Heart right ventricle (tissue), 16 donors: ENCODE data around the gene HHATL. TPM values are rescaled to one million over a fixed set of nuclear protein-coding genes. Genes with fewer than 3 reads are reported as not detected.
A peak's percentile ranks its signal among the peaks of the same experiment; 100 is the strongest.

Source experiments
- ATAC-seq, 8 donors: fragments of 200-7000 bp; cut with Tn5 transposase; one replicate each; pipeline ENCODE4 v1.9.1; 2020; ENCODE audit warnings: mild to moderate bottlenecking in 8 of 8, moderate library complexity in 8 of 8, moderate number of reproducible peaks in 1 of 8
- DNase-seq, 2 donors: peaks; one replicate each; pipeline ENCODE4 v3.0.0-alpha.2; 2020
- H3K27ac ChIP-seq, 10 donors: fragments of 200-600 bp; sonication (generic) in 2 of 10; one replicate each; pipeline versions ENCODE4 v1.5.0 to v1.8.0; 2020 to 2022; ENCODE audit warnings: mild to moderate bottlenecking in 3 of 10
- H3K27me3 ChIP-seq, 7 donors: fragments of 200-600 bp; one replicate each; pipeline ENCODE4 v1.8.0; 2021 to 2022; ENCODE audit warnings: mild to moderate bottlenecking in 2 of 7
- H3K36me3 ChIP-seq, 9 donors: fragments of 200-600 bp; sonication (generic) in 1 of 9; one replicate each; pipeline versions ENCODE4 v1.5.0 to v1.8.0; 2020 to 2022; ENCODE audit warnings: mild to moderate bottlenecking in 2 of 9
- H3K4me1 ChIP-seq, 9 donors: fragments of 200-600 bp; sonication (generic) in 1 of 9; one replicate each; pipeline versions ENCODE4 v1.5.0 to v1.8.0; 2020 to 2022; ENCODE audit warnings: mild to moderate bottlenecking in 4 of 9
- H3K4me3 ChIP-seq, 10 donors: fragments of 200-600 bp; sonication (generic) in 2 of 10; one replicate each; pipeline versions ENCODE4 v1.5.0 to v1.8.0; 2020 to 2022; ENCODE audit warnings: mild to moderate bottlenecking in 7 of 10, moderate library complexity in 2 of 10
- H3K9me3 ChIP-seq, 11 donors: fragments of 200-600 bp in 10 of 11; sonication (generic) in 2 of 11; one replicate each; pipeline versions ENCODE4 v1.5.0 to v1.8.0; 2013 to 2022; ENCODE audit warnings: mild to moderate bottlenecking in 2 of 11, control low read depth in 1 of 11, moderate library complexity in 1 of 11
- CTCF ChIP-seq, 9 donors: fragments of 200-600 bp; sonication (generic) in 2 of 9; IDR thresholded peaks; one replicate each; pipeline versions ENCODE4 v1.5.0 to v1.8.0; 2021 to 2022; ENCODE audit warnings: antibody characterized with exemption in 9 of 9, mild to moderate bottlenecking in 5 of 9, moderate library complexity in 1 of 9
- WGBS, 2 donors: extraction: QIAGEN DNeasy Blood & Tissue Kit; methylation state at CpG; one replicate each; pipeline ENCODE4 v1.1.7; 2013; ENCODE audit warnings: inconsistent platforms in 1 of 2; 5-methylcytosine and 5-hydroxymethylcytosine counted together
- intact Hi-C, 10 donors: fragments of 100-400 bp; cut with DNase I; formaldehyde crosslinking; loops; one replicate each; pipeline versions ENCODE4 v1.11.1 to v1.14.2; 2022
- polyA plus RNA-seq, 2 donors: library from polyadenylated mRNA; stranded (reverse); fragments of 200-250 nt; gene quantifications; one replicate each; pipeline ENCODE4 v1.2.3, GENCODE V29; 2013
- total RNA-seq, 10 donors: library from RNA; stranded (reverse); fragmentation: NEBNext Ultra II Directional in 3 of 10; extraction: Animal tissue kit (Norgen Biotek cat#: 25700) in 3 of 10; gene quantifications; one replicate each; pipeline versions ENCODE4 v1.2.1 to v1.2.4, GENCODE V29; 2021 to 2023
- donor health status: Arrhythmogenic right ventricular cardiomyopathy.
- donor health status: ischemic (EF 13 %, LVEDD 7.1; RV severe dilation, severe dysfunction).
- donor health status: healthy with polysubstance abuse.
- donor health status: DM: no; HTN: yes; CAD: no.
- donor health status: DM: no; HTN: no; CAD: no.
- donor health status: ischemic (EF 25% LVEDD 6.9; RV normal size, moderate dysfunction).
- donor health status: ischemic (EF 25% LVEDD 5.7; RV mildly dilated, moderate dysfunction).
- donor health status: healthy.
- donor health status: DM: yes; HTN: yes; CAD: no.
- donor health status: Ischemic cardiomyopathy.
- donor health status: ischemic (EF 35%, LVEDD 5.7; RV mildly dilated, moderate dysfunction).
- donor health status: nonischemic (EF 11% LVEDD 7.7; RV severe dilation, severe dysfunction).
- donor health status: DM: yes; HTN: yes; CAD: no.
- donor health status: PGD.
- donor health status: ischemic (EF 29% LVEDD 5.4; RV normal size, mild dysfunction).
- donor health status: nonischemic (EF 23%, LVEDD 6.1; RV moderate dilation, normal function).

The HHATL gene
- total and polyA plus RNA-seq, 12 donors: 332 to 2,035 (median 624) TPM

GRCh38 chr3:42654331-42655201 is 48.0 kb downstream of the HHATL start:
- TF ChIP-seq CTCF (IDR thresholded peaks at IDR 0.05): peak in 4 of 9 donors; percentile 14 to 23 (median 20)
- H3K27me3 ChIP-seq: no peaks in the 10 kb centered on the region
- peaks cover 0 to 36% (median 4%) of the 10 kb centered on the region in 9 donors for H3K36me3 ChIP-seq
- 1 to 2% methylated on average over 57 to 93 of the region's 94 CpGs for WGBS, 2 donors
- peak overlapping the region; percentile 92 to 99 (median 96) for H3K27ac ChIP-seq
- intact Hi-C loops: loop anchor here in 8 of 10 donors (5.0 to 10.0 kb wide), 7 partner anchors 52 to 93 kb away; partner anchors contain the start of genes NKTR (in 4 of the 8) and SEC22C (in 2 of the 8)
- H3K9me3 ChIP-seq: no peaks in the 10 kb centered on the region
- peaks cover 27 to 87% (median 50%) of the 10 kb centered on the region in 9 donors for H3K4me1 ChIP-seq
- peak overlapping the region; percentile 68 to 98 (median 84) for H3K4me3 ChIP-seq
- ATAC-seq (peak; percentile 31 to 75 (median 50)), DNase-seq (peak; percentile 56 to 66)

- H3K4me1 ChIP-seq: peaks cover 23 to 85% (median 51%) of the 10 kb centered on the region in 9 donors
- intact Hi-C loops: loop anchor here in 7 of 10 donors (2.0 to 10.0 kb wide), 8 partner anchors 51 to 94 kb away; partner anchors contain the start of genes NKTR (in 4 of the 7) and SEC22C (in 2 of the 7)
- ATAC-seq: peak; percentile 9 to 69 (median 60)
Measured at GRCh38 chr3:42653560-42654330, 48.9 kb downstream of the HHATL start, which contains the start of gene ZBTB47. Gene ZBTB47, plus strand, starts transcription at chr3:42653697. Its CDS starts 4,659 bp downstream, at chr3:42658356.

GRCh38 chr3:42653303-42653559 is 49.4 kb downstream of the HHATL start:
- Histone ChIP-seq H3K9me3 (no peaks in the 10 kb centered on the region), H3K27me3 (no peaks in the 10 kb centered on the region), H3K27ac (peak overlapping the region; percentile 88 to 99 (median 95)), H3K36me3 (peaks cover 0 to 36% (median 0%) of the 10 kb centered on the region in 9 donors), H3K4me1 (peaks cover 20 to 85% (median 56%) of the 10 kb centered on the region in 9 donors), H3K4me3 (peak overlapping the region; percentile 68 to 98 (median 84))
- no peak for TF ChIP-seq CTCF (IDR thresholded peaks at IDR 0.05)
- ATAC-seq (no peak), DNase-seq (no peak)
- intact Hi-C loops: loop anchor here in 7 of 10 donors (2.0 to 10.0 kb wide), 8 partner anchors 51 to 94 kb away; partner anchors contain the start of genes NKTR (in 4 of the 7) and SEC22C (in 2 of the 7)
- WGBS, 2 donors: 33% methylated on average over 3 of the region's 3 CpGs

More at GRCh38 chr3:42653560-42654330, 48.9 kb downstream of the HHATL start, which contains the start of gene ZBTB47:
- H3K36me3 ChIP-seq: peaks cover 0 to 37% (median 0%) of the 10 kb centered on the region in 9 donors
- no peaks in the 10 kb centered on the region for H3K9me3 ChIP-seq
- DNase-seq: peak; percentile 72 to 74
- TF ChIP-seq CTCF (IDR thresholded peaks at IDR 0.05): peak in 1 of 9 donors; percentile 8
- WGBS, 2 donors: 2 to 3% methylated on average over 28 to 31 of the region's 31 CpGs
- H3K4me3 ChIP-seq: peak within 1 kb of the TSS; percentile 68 to 98 (median 84)
- H3K27ac ChIP-seq: peak within 1 kb of the TSS; percentile 92 to 99 (median 96)
- H3K27me3 ChIP-seq: no peaks in the 10 kb centered on the region
